ENCODE results near the gene MTRR.

- TF ChIP-seq TAF1 (IDR thresholded peaks at IDR 0.05; ENCODE audit: low read depth, low read length), result no peak
- TF ChIP-seq POLR2A (IDR thresholded peaks at IDR 0.05; ENCODE audit: low read depth, low read length), result no peak
- TF ChIP-seq POLR2AphosphoS5 (IDR thresholded peaks at IDR 0.05; ENCODE audit: low read depth, low read length), result no peak
- no peak for TF ChIP-seq PAX5 (IDR thresholded peaks at IDR 0.05; ENCODE audit: insufficient read depth, low read length, severe bottlenecking)
- TF ChIP-seq POU2F2 (IDR thresholded peaks at IDR 0.05; ENCODE audit: low read depth, low read length), result no peak
- TF ChIP-seq SPI1 (IDR thresholded peaks at IDR 0.05; ENCODE audit: low read depth, low read length), result no peak
Observed at GRCh38 chr5:7878381-7878873, 9.5 kb downstream of the MTRR start.
